GM23338 (cell line): ENCODE data around the gene OR2S2.

Experiments
- CREB1 ChIP-seq: fragments of 250-450 bp; sonication (Bioruptor Pico); IDR thresholded peaks from 2 replicates; pipeline ENCODE4 v1.5.0; 2020; ENCODE audit warnings: low read depth, mild to moderate bottlenecking, moderate library complexity
- EZH2 ChIP-seq: fragments of 200-600 bp; sonication (generic); IDR thresholded peaks from one replicate; pipeline ENCODE4 v1.8.0; 2017; ENCODE audit warnings: antibody characterized with exemption, mild to moderate bottlenecking, low read depth; ENCODE audit not compliant: unreplicated experiment
- EZH2phosphoT487 ChIP-seq: fragments of 200-600 bp; sonication (generic); IDR thresholded peaks from one replicate; pipeline ENCODE4 v1.8.1; 2018; ENCODE audit warnings: antibody characterized with exemption; ENCODE audit not compliant: unreplicated experiment
- JUNB ChIP-seq: IDR thresholded peaks from one replicate; pipeline ENCODE4 v1.6.1; 2016; ENCODE audit warnings: antibody characterized with exemption; ENCODE audit not compliant: unreplicated experiment
- POLR2AphosphoS5 ChIP-seq: IDR thresholded peaks from 2 replicates; pipeline ENCODE4 v1.6.1; 2016; ENCODE audit warnings: antibody characterized with exemption, low read depth
- REST ChIP-seq: IDR thresholded peaks from one replicate; pipeline ENCODE4 v1.6.1; 2018; ENCODE audit warnings: antibody characterized with exemption; ENCODE audit not compliant: unreplicated experiment
- STAT1 ChIP-seq: IDR thresholded peaks from one replicate; pipeline ENCODE4 v1.6.1; 2016; ENCODE audit warnings: antibody characterized with exemption; ENCODE audit not compliant: unreplicated experiment
- ZNF114 ChIP-seq: fragments of 250-450 bp; sonication (Bioruptor Pico); IDR thresholded peaks from 2 replicates; pipeline ENCODE4 v1.5.0; 2020; ENCODE audit warnings: mild to moderate bottlenecking, moderate library complexity
- ZNF331 ChIP-seq: fragments of 250-450 bp; sonication (Bioruptor Pico); IDR thresholded peaks from 2 replicates; pipeline ENCODE4 v1.5.0; 2020; ENCODE audit warnings: low read depth, mild to moderate bottlenecking, moderate library complexity
- TF ChIP-seq, protein P1 (sequence below), 2 experiments: fragments of 200-600 bp in 1 of 2; sonication (generic) in 1 of 2; conservative IDR thresholded peaks; 2 replicates each; pipeline versions ENCODE4 v1.5.1 to v1.6.1; 2016 to 2017; ENCODE audit warnings: antibody characterized with exemption in 2 of 2, low read depth in 2 of 2, mild to moderate bottlenecking in 2 of 2, moderate library complexity in 1 of 2
- TF ChIP-seq, protein P2 (sequence below): IDR thresholded peaks from 2 replicates; pipeline ENCODE4 v1.6.1; 2016; ENCODE audit warnings: antibody characterized with exemption

DNA sequence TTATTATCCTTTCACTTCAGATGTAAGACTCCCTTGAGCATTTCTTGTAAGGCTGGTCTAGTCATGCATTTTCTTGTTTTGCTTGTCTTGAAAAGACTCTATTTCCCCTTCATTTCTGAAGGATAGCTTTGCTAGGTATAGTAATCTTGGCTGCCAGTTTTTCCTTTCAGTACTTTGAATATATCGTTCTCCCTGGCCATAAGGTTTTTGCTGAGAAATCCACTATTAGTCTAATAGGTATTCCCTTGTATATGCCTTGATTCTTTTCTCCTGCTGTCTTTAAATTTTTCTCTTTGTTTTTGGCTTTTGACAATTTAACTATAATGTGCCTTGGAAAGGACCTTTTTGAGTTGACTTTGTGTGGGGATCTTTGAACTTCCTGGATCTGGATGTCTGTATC lies 16.8 kb upstream of the OR2S2 start:
- TF ChIP-seq JUNB (no peak), EZH2 (no peak), POLR2AphosphoS5 (no peak), EZH2phosphoT487 (no peak), REST (no peak), STAT1 (no peak), CREB1 (CRISPR knock-in tag) (no peak), ZNF114 (CRISPR knock-in tag) (no peak), ZNF331 (no peak)
- TF ChIP-seq, protein P1, sequence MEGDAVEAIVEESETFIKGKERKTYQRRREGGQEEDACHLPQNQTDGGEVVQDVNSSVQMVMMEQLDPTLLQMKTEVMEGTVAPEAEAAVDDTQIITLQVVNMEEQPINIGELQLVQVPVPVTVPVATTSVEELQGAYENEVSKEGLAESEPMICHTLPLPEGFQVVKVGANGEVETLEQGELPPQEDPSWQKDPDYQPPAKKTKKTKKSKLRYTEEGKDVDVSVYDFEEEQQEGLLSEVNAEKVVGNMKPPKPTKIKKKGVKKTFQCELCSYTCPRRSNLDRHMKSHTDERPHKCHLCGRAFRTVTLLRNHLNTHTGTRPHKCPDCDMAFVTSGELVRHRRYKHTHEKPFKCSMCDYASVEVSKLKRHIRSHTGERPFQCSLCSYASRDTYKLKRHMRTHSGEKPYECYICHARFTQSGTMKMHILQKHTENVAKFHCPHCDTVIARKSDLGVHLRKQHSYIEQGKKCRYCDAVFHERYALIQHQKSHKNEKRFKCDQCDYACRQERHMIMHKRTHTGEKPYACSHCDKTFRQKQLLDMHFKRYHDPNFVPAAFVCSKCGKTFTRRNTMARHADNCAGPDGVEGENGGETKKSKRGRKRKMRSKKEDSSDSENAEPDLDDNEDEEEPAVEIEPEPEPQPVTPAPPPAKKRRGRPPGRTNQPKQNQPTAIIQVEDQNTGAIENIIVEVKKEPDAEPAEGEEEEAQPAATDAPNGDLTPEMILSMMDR (conservative IDR thresholded peaks at IDR 0.05; ENCODE audit: low read depth in 2 of 2) = no peak
- TF ChIP-seq, protein P2, sequence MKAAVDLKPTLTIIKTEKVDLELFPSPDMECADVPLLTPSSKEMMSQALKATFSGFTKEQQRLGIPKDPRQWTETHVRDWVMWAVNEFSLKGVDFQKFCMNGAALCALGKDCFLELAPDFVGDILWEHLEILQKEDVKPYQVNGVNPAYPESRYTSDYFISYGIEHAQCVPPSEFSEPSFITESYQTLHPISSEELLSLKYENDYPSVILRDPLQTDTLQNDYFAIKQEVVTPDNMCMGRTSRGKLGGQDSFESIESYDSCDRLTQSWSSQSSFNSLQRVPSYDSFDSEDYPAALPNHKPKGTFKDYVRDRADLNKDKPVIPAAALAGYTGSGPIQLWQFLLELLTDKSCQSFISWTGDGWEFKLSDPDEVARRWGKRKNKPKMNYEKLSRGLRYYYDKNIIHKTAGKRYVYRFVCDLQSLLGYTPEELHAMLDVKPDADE = no peak
